Endothelial cell of umbilical vein (primary cell): Measurements from ENCODE around the gene NMD3. TPM values are rescaled to one million over a fixed set of nuclear protein-coding genes. Genes with fewer than 3 reads are reported as not detected.

Experiments
- BruUV-seq: library from RNA; stranded (reverse); fragments of 400-500 nt; replicated peaks from 2 replicates; lab custom pipeline; 2021; lab: Mats Ljungman, UMichigan
- CTCF ChIA-PET: fragments of 300-600, 350-600 bp; sonication (Branson Sonifier 250); formaldehyde crosslinking; loops from one replicate; lab custom pipeline; 2021; ENCODE audit warnings: antibody characterized with exemption, inconsistent platforms; lab: Charles Lee
- POLR2A ChIA-PET: fragments of 300-600, 350-600 bp; sonication (Branson Sonifier 250); formaldehyde crosslinking; loops from one replicate; lab custom pipeline; 2021; ENCODE audit warnings: antibody characterized with exemption, inconsistent platforms; lab: Charles Lee
- DNase-seq: peaks from one replicate; pipeline ENCODE4 v3.0.0-alpha.2; 2011; ENCODE audit warnings: low read depth, low spot score
- FAIRE-seq: peaks from 2 replicates; lab custom pipeline; 2011; peaks lifted over from hg19 to GRCh38; lab: Jason Lieb, UNC
- H2AFZ ChIP-seq: 2 replicates; pipeline ENCODE4 v1.6.0; 2012; ENCODE audit warnings: low read depth, low read length, control low read depth, inconsistent platforms
- H3K27ac ChIP-seq: 2 replicates; pipeline ENCODE4 v1.5.1; 2011; ENCODE audit warnings: low read depth, mild to moderate bottlenecking, control low read depth, low read length, moderate library complexity; ENCODE audit not compliant: insufficient read depth
- H3K27me3 ChIP-seq, 2 experiments: 2 replicates each; pipeline versions ENCODE4 v1.6.0 to v1.6.1; 2011; ENCODE audit warnings: low read length in 2 of 2, mixed read lengths in 1 of 2; ENCODE audit not compliant: control insufficient read depth in 2 of 2, insufficient read depth in 2 of 2
- H3K36me3 ChIP-seq, 2 experiments: 2 replicates in 1 of 2; 3 replicates in 1 of 2; pipeline ENCODE4 v1.5.1; 2011; ENCODE audit warnings: low read length in 2 of 2, mild to moderate bottlenecking in 1 of 2, moderate library complexity in 1 of 2; ENCODE audit not compliant: control insufficient read depth in 2 of 2, insufficient read depth in 2 of 2; ENCODE audit errors: extremely low read depth in 1 of 2
- H3K4me1 ChIP-seq: 3 replicates; pipeline ENCODE4 v1.5.1; 2011; ENCODE audit warnings: mild to moderate bottlenecking, low read length; ENCODE audit not compliant: control insufficient read depth, insufficient read depth; ENCODE audit errors: extremely low read depth
- H3K4me2 ChIP-seq: 2 replicates; pipeline ENCODE4 v1.6.1; 2011; ENCODE audit warnings: low read length, control low read depth, mixed read lengths; ENCODE audit not compliant: insufficient read depth
- H3K4me3 ChIP-seq, 3 experiments: fragments of 200-600 bp in 1 of 3; sonication (generic), shearing (Covaris generic) in 1 of 3; replicated peaks in 1 of 3; 2 replicates each; pipeline ENCODE4 v1.5.1; 2011 to 2016; ENCODE audit warnings: control low read depth in 3 of 3, low read length in 3 of 3, mild to moderate bottlenecking in 2 of 3, inconsistent platforms in 1 of 3, low read depth in 1 of 3, moderate library complexity in 1 of 3; ENCODE audit not compliant: insufficient read depth in 1 of 3
- H3K79me2 ChIP-seq: 2 replicates; pipeline ENCODE4 v1.6.0; 2012; ENCODE audit warnings: low read length, inconsistent platforms; ENCODE audit not compliant: control insufficient read depth, insufficient read depth
- H3K9ac ChIP-seq: replicated peaks from 2 replicates; pipeline ENCODE3; 2011; ENCODE audit warnings: low read length, control low read depth; ENCODE audit not compliant: insufficient read depth; ENCODE audit errors: extremely low read depth
- H3K9me1 ChIP-seq: replicated peaks from 3 replicates; pipeline ENCODE4 v1.6.0; 2011; ENCODE audit warnings: mild to moderate bottlenecking, low read length; ENCODE audit not compliant: control insufficient read depth, insufficient read depth; ENCODE audit errors: extremely low read depth
- H3K9me3 ChIP-seq: replicated peaks from 2 replicates; pipeline ENCODE4 v1.5.1; 2012; ENCODE audit warnings: low read length, inconsistent platforms; ENCODE audit not compliant: control insufficient read depth, insufficient read depth
- H4K20me1 ChIP-seq: replicated peaks from 2 replicates; pipeline ENCODE3; 2011; ENCODE audit warnings: mild to moderate bottlenecking, low read length; ENCODE audit not compliant: control insufficient read depth, insufficient read depth; ENCODE audit errors: extremely low read depth
- CTCF ChIP-seq, 2 donors: IDR thresholded peaks; 1 replicate in 1 of 2; 2 replicates in 1 of 2; pipeline ENCODE4 v1.5.1; 2011; ENCODE audit warnings: low read length in 2 of 2, mild to moderate bottlenecking in 2 of 2, moderate library complexity in 2 of 2, control low read depth in 1 of 2, inconsistent platforms in 1 of 2, low read depth in 1 of 2; ENCODE audit not compliant: insufficient read depth in 1 of 2; ENCODE audit errors: extremely low read depth in 1 of 2
- EZH2 ChIP-seq: IDR thresholded peaks from 2 replicates; pipeline ENCODE4 v1.6.1; 2012; ENCODE audit warnings: borderline replicate concordance, low read depth, mild to moderate bottlenecking, moderate library complexity, low read length, inconsistent platforms; ENCODE audit not compliant: severe bottlenecking
- FOS ChIP-seq: IDR thresholded peaks from 2 replicates; pipeline ENCODE4 v1.6.1; 2011; ENCODE audit warnings: mild to moderate bottlenecking, low read length, moderate library complexity, borderline replicate concordance; ENCODE audit not compliant: insufficient read depth
- GATA2 ChIP-seq: IDR thresholded peaks from 2 replicates; pipeline ENCODE4 v1.7.0; 2011; ENCODE audit warnings: low read depth, mild to moderate bottlenecking, moderate library complexity, mixed read lengths, low read length; ENCODE audit not compliant: insufficient read length, insufficient read depth
- JUN ChIP-seq: IDR thresholded peaks from 2 replicates; pipeline ENCODE4 v1.6.1; 2011; ENCODE audit warnings: borderline replicate concordance, low read depth; ENCODE audit not compliant: insufficient read length, insufficient read depth
- MAX ChIP-seq: IDR thresholded peaks from 2 replicates; pipeline ENCODE4 v1.6.1; 2011; ENCODE audit not compliant: insufficient read depth, insufficient read length
- MYC ChIP-seq: IDR thresholded peaks from one replicate; pipeline ENCODE4 v1.6.1; 2011; ENCODE audit warnings: mild to moderate bottlenecking, low read depth, low read length
- POLR2A ChIP-seq: IDR thresholded peaks from 2 replicates; pipeline ENCODE4 v1.6.1; 2012; ENCODE audit warnings: low read depth, mild to moderate bottlenecking, control low read depth, low read length
- POLR2AphosphoS5 ChIP-seq: IDR thresholded peaks from 2 replicates; pipeline ENCODE4 v1.6.1; 2012; ENCODE audit warnings: low read depth, mild to moderate bottlenecking, control low read depth, low read length, moderate library complexity; ENCODE audit not compliant: insufficient read depth
- dilution Hi-C: fragments of 300-500 bp; cut with MboI; formaldehyde crosslinking; loops from one replicate; pipeline ENCODE4 v1.15.0; 2019; ENCODE audit warnings: low sequenced_read_pairs; ENCODE audit not compliant: extremely low pct_ligation_motif_present
- intact Hi-C: fragments of 100-400 bp; cut with micrococcal nuclease; formaldehyde crosslinking; loops from one replicate; pipeline ENCODE4 v1.10.0; 2022
- polyA plus RNA-seq, 4 experiments: library from polyadenylated mRNA; depleted of rRNA in 3 of 4; stranded (reverse) in 3 of 4; unstranded in 1 of 4; fragments of >200 nt; gene quantifications; 2 replicates each; pipeline versions ENCODE4 v1.2.1 to v1.2.3, GENCODE V29; 2011 to 2012; ENCODE audit warnings: missing spikeins in 1 of 4
- total RNA-seq: library from RNA; stranded (reverse); gene quantifications from 2 replicates; pipeline ENCODE4 v1.2.3, GENCODE V29; 2021

NMD3 gene
- total and polyA plus RNA-seq, 2 donors (not counting 3 experiments of a cell fraction or from before 2014, with no cell fraction given): 14.2 to 53.8 TPM

- H3K27ac ChIP-seq: no peak overlapping the region
- H3K9me1 ChIP-seq: no peaks in the 10 kb centered on the region
- H3K9me3 ChIP-seq: no peaks in the 10 kb centered on the region
- ChIA-PET POLR2A (no interaction called here), CTCF (interaction anchor here (1.0 kb wide), 1 partner anchor 22 kb away, joined by 4 read pairs; no protein-coding TSS in a partner anchor)
- TF ChIP-seq MAX: no peak
- TF ChIP-seq POLR2AphosphoS5: no peak
- TF ChIP-seq GATA2: no peak
- TF ChIP-seq MYC: no peak
- TF ChIP-seq FOS: no peak
- TF ChIP-seq JUN: no peak
- TF ChIP-seq CTCF (IDR thresholded peaks at IDR 0.05; ENCODE audit: extremely low read depth in 1 of 2, insufficient read depth in 1 of 2, low read depth in 1 of 2, low read length in 2 of 2): no peak
- no peak for TF ChIP-seq POLR2A
- TF ChIP-seq EZH2: no peak
- H3K9ac ChIP-seq: no peak overlapping the region
- no peak overlapping the region for H3K4me2 ChIP-seq
- H3K4me1 ChIP-seq: no peaks in the 10 kb centered on the region
- DNase-seq: no peak
- no peaks in the 10 kb centered on the region for H4K20me1 ChIP-seq
- FAIRE-seq: no peak
- BruUV-seq: no TSS peak
- no peaks in the 10 kb centered on the region for H3K27me3 ChIP-seq
- intact Hi-C loops: no loop called here
- H3K4me3 ChIP-seq: no peak overlapping the region
- dilution Hi-C loops: no loop called here
- H3K79me2 ChIP-seq: no peaks in the 10 kb centered on the region
- H2AFZ ChIP-seq: no peak overlapping the region
- H3K36me3 ChIP-seq: peaks cover 9 to 25% of the 10 kb centered on the region in 2 experiments
Measured at GRCh38 chr3:161252143-161252542, 31.0 kb downstream of the NMD3 start.
